ENCODE data around the gene EFHD1. TPM values are rescaled to one million over a fixed set of nuclear protein-coding genes. Genes with fewer than 3 reads are reported as not detected.

EFHD1 gene
- total RNA-seq, 1 donor from 2014 or later, result 15.7 TPM

DNA sequence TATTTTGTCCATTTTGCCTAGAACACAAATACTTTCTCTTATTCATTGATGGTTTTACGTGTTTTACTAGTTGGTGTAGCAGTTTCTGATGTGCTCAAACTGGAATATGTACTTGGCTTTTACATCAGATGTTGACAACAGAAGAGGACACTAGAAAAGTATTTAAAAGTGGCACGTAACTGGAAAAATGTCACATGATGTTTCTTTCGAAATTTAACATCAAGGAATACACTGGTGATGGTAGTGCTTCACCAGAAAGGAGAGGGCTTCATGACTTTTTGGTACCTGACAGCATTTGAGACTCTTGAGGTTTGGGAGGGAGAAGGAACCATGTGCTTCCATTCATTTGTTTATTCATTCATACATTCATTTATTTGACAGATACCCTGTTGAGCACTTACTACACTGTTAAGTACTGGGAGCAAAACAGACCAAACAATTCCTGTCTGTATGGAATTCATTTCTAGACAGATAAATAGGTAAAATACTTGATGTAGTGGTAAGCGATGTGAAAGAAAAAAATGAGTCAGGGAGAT lies 65.2 kb downstream of the EFHD1 start:
- Mint-ChIP-seq H3K27me3 (ENCODE audit: low read depth, unreplicated experiment) (no peaks in the 10 kb centered on the region), H3K9me3 (ENCODE audit: unreplicated experiment) (no peaks in the 10 kb centered on the region), H3K36me3 (ENCODE audit: low read depth, unreplicated experiment) (peaks cover 1% of the 10 kb centered on the region), H3K27ac (ENCODE audit: unreplicated experiment) (peak overlapping the region; percentile 31), H3K4me1 (ENCODE audit: low read depth, unreplicated experiment) (peaks cover 23% of the 10 kb centered on the region), H3K4me3 (ENCODE audit: unreplicated experiment) (peak overlapping the region; percentile 98)
- peaks cover 47% of the 10 kb centered on the region for H4K20me1 ChIP-seq (ENCODE audit: insufficient read depth, low read length)
- DNase-seq (ENCODE audit: low read depth) (no peak), FAIRE-seq (no peak)
- peak overlapping the region; percentile 87 for H3K4me3 ChIP-seq (ENCODE audit: insufficient read depth, low read depth, low read length)
- no peaks in the 10 kb centered on the region for H3K9me3 ChIP-seq (ENCODE audit: insufficient read depth, low read depth, low read length)
- H3K4me2 ChIP-seq (ENCODE audit: low read length), result peak overlapping the region; percentile 95
- no peaks in the 10 kb centered on the region for H3K36me3 ChIP-seq (ENCODE audit: insufficient read depth, low read length)
- H2AFZ ChIP-seq (ENCODE audit: low read depth, low read length), result no peak overlapping the region
- H3K27me3 ChIP-seq (ENCODE audit: insufficient read depth, low read length), result no peaks in the 10 kb centered on the region
- peaks cover 64% of the 10 kb centered on the region for H3K79me2 ChIP-seq (ENCODE audit: insufficient read depth, low read length)
- no peak for TF ChIP-seq CTCF (IDR thresholded peaks at IDR 0.05; ENCODE audit: insufficient read depth, low read depth, low read length)
- no peak for TF ChIP-seq EZH2 (IDR thresholded peaks at IDR 0.05; ENCODE audit: insufficient read depth, low read length)
- H3K27ac ChIP-seq (ENCODE audit: low read depth, low read length), result peak overlapping the region; percentile 95
- H3K4me1 ChIP-seq (ENCODE audit: insufficient read depth, low read length), result peaks cover 9% of the 10 kb centered on the region
- H3K9ac ChIP-seq (ENCODE audit: low read length), result peak overlapping the region; percentile 96

GRCh38 chr2:232699110-232699509 lies 65.7 kb downstream of the EFHD1 start:
- Histone ChIP-seq H3K9ac (ENCODE audit: low read length) (peak overlapping the region; percentile 96), H2AFZ (ENCODE audit: low read depth, low read length) (no peak overlapping the region), H3K4me2 (ENCODE audit: low read length) (peak overlapping the region; percentile 95), H3K27me3 (ENCODE audit: insufficient read depth, low read length) (no peaks in the 10 kb centered on the region), H3K4me3 (ENCODE audit: insufficient read depth, low read depth, low read length) (no peak overlapping the region), H4K20me1 (ENCODE audit: insufficient read depth, low read length) (peaks cover 52% of the 10 kb centered on the region), H3K9me3 (ENCODE audit: insufficient read depth, low read depth, low read length) (no peaks in the 10 kb centered on the region), H3K27ac (ENCODE audit: low read depth, low read length) (no peak overlapping the region), H3K79me2 (ENCODE audit: insufficient read depth, low read length) (peaks cover 69% of the 10 kb centered on the region), H3K4me1 (ENCODE audit: insufficient read depth, low read length) (peaks cover 9% of the 10 kb centered on the region), H3K36me3 (ENCODE audit: insufficient read depth, low read length) (no peaks in the 10 kb centered on the region)
- TF ChIP-seq EZH2 (IDR thresholded peaks at IDR 0.05; ENCODE audit: insufficient read depth, low read length) (no peak), CTCF (IDR thresholded peaks at IDR 0.05; ENCODE audit: insufficient read depth, low read depth, low read length) (no peak)
- peak overlapping the region; percentile 98 for H3K4me3 Mint-ChIP-seq (ENCODE audit: unreplicated experiment)
- no peaks in the 10 kb centered on the region for H3K9me3 Mint-ChIP-seq (ENCODE audit: unreplicated experiment)
- H3K36me3 Mint-ChIP-seq (ENCODE audit: low read depth, unreplicated experiment), result peaks cover 1% of the 10 kb centered on the region
- FAIRE-seq, result no peak
- peaks cover 23% of the 10 kb centered on the region for H3K4me1 Mint-ChIP-seq (ENCODE audit: low read depth, unreplicated experiment)
- peak overlapping the region; percentile 6 for H3K27ac Mint-ChIP-seq (ENCODE audit: unreplicated experiment)
- H3K27me3 Mint-ChIP-seq (ENCODE audit: low read depth, unreplicated experiment), result no peaks in the 10 kb centered on the region
- DNase-seq (ENCODE audit: low read depth), result no peak

DNA sequence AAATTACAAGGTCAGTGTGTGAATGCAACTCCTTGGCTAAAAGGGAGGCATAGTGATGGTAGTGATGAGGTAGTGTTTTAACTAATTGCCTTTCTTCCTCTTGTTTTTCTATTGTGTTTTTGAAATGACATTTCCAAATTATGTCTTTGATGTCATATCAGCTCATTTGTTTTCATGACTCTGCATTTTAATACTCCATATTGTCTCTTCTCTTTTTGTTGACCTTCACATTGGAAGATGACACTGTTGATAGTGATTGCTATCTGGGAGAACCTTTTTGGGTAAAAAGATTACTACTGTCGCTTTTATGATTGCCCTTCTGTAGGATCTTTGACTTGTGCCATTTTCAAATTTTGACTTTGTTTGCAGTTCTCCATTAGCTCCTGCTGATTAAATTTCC lies 66.8 kb downstream of the EFHD1 start:
- H2AFZ ChIP-seq (ENCODE audit: low read depth, low read length), result no peak overlapping the region
- no peaks in the 10 kb centered on the region for H3K9me3 ChIP-seq (ENCODE audit: insufficient read depth, low read depth, low read length)
- H3K9ac ChIP-seq (ENCODE audit: low read length), result no peak overlapping the region
- no peaks in the 10 kb centered on the region for H3K27me3 ChIP-seq (ENCODE audit: insufficient read depth, low read length)
- H3K27ac ChIP-seq (ENCODE audit: low read depth, low read length), result no peak overlapping the region
- TF ChIP-seq EZH2 (IDR thresholded peaks at IDR 0.05; ENCODE audit: insufficient read depth, low read length) (no peak), CTCF (IDR thresholded peaks at IDR 0.05; ENCODE audit: insufficient read depth, low read depth, low read length) (no peak)
- H3K4me3 ChIP-seq (ENCODE audit: insufficient read depth, low read depth, low read length), result no peak overlapping the region
- H3K36me3 ChIP-seq (ENCODE audit: insufficient read depth, low read length), result no peaks in the 10 kb centered on the region
- H3K4me1 Mint-ChIP-seq (ENCODE audit: low read depth, unreplicated experiment), result peaks cover 23% of the 10 kb centered on the region
- H3K27me3 Mint-ChIP-seq (ENCODE audit: low read depth, unreplicated experiment), result no peaks in the 10 kb centered on the region
- peaks cover 57% of the 10 kb centered on the region for H4K20me1 ChIP-seq (ENCODE audit: insufficient read depth, low read length)
- no peak overlapping the region for H3K27ac Mint-ChIP-seq (ENCODE audit: unreplicated experiment)
- no peak for DNase-seq (ENCODE audit: low read depth)
- no peaks in the 10 kb centered on the region for H3K9me3 Mint-ChIP-seq (ENCODE audit: unreplicated experiment)
- peak overlapping the region; percentile 95 for H3K4me2 ChIP-seq (ENCODE audit: low read length)
- FAIRE-seq, result peak; percentile 17
- peaks cover 4% of the 10 kb centered on the region for H3K36me3 Mint-ChIP-seq (ENCODE audit: low read depth, unreplicated experiment)
- peak overlapping the region; percentile 98 for H3K4me3 Mint-ChIP-seq (ENCODE audit: unreplicated experiment)
- H3K4me1 ChIP-seq (ENCODE audit: insufficient read depth, low read length), result peaks cover 9% of the 10 kb centered on the region
- H3K79me2 ChIP-seq (ENCODE audit: insufficient read depth, low read length), result peaks cover 74% of the 10 kb centered on the region

Data from astrocyte (in vitro differentiated cells and primary cell).